ENCODE data around the gene CD226.
"Not testable (repeated sequence)": the region's sequence is repeated elsewhere in the genome, so short reads cannot be mapped to it uniquely, and the experiment has no call there.

The CD226 gene

DNA sequence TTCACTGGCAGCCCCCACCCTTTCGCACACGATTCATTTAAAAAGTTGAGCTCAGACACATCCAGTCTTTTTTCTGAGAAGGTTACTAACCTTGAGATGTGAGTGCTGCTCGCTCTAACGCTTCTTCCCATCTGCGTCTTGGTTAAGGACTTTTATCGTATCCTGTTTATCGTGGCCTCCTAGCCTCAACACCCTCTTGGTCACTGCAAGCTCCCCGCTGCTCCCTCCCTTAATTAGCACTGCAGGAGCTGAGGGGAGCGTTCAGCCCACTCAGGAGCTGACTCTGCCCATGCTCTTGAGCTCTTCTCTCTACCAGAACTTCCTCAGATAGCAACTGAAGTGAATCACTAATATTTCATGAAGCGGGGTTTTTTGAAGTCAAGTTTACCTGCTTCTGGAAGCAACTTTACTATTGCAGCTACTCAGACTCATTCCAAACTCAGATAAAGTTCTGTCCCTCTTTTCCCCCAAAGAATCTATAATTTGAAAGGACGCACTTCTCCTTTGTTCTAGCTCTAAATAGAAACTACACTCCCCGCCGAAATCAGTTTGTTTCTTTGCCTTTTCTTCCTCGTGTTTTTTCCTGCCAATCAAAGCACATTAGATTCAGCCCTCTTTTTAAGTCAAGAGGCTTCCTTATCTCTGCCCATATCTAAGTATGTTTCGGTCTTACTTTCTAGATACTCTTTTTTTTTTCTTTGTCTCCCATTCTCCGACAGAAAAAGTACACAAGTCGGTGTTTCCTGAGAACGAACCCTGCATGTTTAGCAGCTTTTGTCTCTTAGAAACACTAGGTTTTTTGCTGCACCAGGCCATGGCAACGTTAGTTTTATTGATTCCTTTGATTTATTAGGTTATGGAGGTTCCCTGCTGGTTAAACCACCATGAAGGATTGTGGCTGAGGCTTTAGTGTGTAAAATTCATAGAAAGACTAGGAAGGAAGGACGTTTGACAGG, 9.3 kb upstream of the CD226 start:
- DNase-seq, result peak in 4 of 6 experiments; percentile 17 to 50 (median 33)

DNA sequence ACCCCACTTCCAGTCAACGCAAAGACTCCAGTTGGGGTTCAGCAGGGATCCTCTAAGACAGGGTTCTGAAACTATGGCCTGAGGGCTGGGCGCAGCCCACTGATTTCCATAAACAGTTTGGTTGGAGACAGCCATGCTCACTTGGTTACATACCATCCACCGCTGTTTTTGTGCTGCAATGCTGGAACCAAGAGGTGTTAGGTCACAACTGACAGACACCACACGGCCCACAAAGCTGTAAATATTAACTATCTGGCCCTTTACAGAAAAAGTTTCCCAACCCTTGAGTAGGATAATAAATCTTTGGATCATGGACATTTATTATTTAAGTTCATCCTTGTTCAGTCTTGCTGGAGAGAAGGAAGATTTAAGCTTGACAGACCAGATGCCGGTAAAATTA, 8.4 kb upstream of the CD226 start:
- DNase-seq, result peak in 2 of 6 experiments; percentile 20 to 51

DNA sequence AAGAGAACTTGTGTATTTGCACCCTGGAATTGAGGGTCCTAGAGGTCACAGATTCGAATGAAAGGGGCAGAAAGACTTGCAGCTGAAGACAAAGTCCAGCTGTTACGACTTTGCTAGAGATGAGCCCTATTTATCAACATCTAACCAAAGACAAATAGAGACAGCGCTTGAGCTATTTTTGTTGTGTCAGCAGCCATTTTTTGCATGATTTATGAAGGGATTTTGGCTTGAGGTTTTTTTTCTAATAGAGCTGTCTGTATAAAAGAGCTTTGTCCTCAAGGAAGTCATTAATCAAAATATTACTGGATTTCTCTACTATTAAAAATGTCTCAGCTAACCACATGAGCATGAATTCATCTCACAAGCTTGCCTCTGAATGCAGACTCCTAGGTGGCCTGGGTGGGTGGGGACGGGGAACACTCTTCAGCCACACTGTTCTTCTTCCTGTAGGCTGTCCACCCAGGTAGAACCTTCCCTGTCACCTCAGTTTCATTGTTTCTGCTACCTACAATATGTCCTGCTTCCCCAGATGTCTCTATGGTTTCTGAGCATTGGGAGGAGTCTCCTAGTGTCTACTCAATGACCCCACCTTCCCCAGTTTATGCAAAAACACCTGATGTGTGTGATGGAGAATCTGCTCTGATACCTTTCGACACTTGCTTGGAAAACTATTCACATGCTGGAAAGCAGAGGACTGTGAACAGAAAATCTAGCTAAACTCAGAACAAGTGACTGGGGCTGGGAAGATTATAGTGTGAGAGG, 7.2 kb upstream of the CD226 start:
- DNase-seq, result peak in 2 of 6 experiments; percentile 29

DNA sequence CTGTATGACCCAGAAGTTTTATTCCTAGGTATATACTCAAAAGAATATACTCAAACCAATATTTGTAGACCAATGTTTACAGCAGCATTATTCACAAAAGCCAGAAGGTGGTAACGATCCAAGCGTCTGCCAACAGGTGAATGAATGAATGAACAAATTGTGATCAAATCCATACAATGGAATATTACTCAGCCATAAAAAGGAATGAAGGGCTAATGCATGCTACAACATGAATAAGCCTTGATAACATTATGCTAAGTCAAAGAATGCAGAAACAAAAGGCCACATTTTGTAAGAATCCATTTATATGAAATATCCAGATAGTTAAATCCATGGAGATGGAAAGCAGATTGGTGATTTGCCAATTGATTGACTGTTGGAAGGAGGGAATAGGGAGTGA, 5.5 kb upstream of the CD226 start:
- DNase-seq, result no peak

DNA sequence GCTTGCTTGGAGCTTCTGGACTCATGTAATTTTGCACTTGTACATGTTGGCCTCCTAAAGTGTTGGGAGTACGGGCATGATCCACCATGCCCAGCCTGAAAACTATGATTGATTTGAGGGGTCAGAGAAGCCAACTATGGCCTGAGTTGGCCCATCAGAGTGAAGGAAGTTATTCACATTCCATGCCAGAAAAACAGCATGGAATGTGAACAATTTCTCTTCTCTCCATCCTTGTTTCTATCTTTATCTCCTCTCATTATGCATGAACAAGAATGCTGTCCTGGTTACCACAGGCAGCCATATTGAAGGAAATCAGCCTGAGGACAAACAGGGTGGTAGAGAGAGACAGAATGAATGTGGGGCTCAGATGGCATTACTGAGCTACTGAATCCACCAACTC, 3.5 kb upstream of the CD226 start:
- DNase-seq, result no peak

DNA sequence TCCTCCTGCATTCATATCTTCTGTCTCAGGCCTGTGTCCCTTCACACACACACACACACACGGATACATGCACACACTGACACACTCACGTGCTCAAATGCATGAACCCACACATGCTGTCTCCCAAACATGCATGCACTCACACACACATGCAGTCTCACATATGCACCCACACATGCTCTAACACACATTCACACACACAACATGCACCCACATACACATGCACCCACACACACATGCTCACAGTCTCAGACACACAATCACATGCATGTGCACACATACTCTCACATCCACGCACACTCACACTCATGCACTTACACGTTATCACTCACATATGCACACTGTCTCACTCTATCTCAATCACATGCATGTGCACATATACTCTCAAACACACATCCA, 1.9 kb upstream of the CD226 start:
- DNase-seq, result no peak

DNA sequence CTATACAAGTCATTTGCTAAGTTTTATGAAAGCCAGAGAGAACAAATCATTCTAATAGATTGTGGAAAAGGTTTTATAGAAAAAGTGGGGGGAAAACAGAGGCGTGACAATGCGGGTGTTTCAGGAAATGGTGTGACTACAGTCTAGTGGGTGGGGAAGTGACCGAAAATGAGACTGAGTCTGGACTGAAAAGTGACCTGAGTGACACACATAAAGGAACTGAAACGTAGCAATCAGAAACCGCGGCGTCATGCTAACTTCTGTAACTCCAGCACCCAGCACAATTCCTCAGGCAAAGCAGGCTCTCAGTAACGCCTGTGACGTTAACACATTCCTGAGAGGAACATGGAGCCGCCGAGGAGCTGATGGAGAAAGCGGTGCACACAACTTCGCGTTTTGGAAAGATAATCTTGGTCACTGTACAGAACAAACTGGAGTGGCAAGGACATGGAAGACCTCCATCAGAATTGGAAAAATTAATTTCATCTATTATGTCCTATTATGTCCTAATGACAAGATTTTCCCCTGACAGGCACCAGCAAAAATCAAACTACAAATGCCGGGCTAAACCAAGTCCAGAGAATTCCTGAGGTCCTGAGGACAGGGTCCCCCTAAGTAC, 1.4 kb upstream of the CD226 start:
- DNase-seq, result no peak

DNA sequence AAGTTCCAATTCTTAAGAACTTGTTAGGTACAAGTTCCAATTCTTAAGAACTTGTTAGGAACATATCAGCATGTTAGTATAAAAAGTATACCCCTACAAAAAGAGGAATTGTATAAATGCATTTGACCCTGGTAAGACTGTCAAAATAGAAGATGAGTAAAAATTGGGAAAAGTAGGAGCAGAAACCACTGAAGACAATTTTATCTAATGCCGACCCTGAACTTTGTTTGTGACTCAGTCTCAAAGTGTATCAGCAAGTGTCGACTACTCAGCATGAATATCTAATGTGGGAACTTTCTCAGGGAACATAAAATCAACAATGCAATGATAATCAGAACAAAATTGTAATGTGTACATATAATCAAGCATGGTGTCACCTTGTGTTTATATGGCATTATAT, 583 bp upstream of the CD226 start:
- no peak for DNase-seq

DNA sequence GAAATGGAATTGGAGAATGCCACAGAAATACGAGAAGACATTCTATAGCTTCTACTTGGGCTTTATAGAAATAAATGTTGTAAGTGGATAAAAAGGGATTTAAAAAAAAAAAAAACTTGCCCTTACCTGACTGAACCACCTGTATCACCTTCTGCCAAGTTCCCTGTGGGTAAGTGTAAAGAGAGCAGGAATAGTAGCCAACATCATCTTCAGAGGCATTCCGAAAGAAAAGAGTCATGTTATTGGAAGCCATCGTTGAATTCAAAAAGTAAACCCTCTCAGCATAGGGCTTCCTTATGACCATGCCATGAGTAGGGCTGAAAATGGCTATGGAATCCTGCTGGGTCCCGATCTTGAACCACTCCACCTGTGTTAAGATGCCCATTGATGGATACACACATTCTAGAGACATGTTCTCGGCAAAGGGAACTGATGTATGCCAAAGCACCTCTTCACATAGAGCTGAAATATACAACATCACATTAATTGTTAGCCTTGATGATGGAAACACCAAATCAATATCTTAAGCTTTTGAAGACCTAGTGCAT, 991 bp downstream of the CD226 start:
- no peak for DNase-seq

DNA sequence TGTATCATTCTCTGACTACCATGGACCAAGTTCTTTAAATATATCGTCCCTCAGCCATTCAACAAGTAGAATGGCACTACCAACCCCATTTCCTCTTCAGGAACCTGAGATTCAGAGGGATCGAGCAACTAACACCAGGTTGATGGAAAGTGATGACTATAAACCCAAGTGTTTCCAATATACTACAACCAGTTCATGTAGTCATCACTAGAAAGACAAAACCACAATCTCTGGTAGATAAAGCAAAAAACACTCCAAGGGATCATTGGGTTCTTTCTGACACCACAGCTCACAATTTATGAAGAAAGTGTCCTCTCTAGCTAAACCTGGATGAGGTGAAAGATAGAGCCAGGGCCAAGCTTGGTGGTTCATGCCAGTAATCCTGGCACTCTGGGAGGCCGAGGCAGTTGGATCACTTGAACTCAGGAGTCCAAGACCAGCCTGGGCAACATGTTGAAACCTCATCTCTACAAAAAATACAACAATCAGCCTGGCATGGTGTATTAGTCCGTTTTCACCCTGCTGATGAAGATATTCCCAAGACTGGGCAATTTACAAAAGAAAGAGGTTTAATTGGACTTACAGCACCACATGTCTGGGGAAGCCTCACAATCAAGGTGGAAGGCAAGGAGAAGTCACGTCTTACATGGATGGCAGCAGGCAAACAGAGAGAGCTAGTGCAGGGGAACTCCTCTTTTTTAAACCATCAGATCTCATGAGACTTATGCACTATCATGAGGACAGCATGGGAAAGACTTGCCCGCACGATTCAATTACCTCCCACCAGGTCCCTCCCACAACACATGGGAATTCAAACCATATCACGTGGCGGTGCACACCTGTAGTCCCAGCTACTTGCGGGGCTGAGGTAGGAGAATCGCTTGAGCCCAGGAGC, 2.2 kb downstream of the CD226 start:
- DNase-seq, result no peak

DNA sequence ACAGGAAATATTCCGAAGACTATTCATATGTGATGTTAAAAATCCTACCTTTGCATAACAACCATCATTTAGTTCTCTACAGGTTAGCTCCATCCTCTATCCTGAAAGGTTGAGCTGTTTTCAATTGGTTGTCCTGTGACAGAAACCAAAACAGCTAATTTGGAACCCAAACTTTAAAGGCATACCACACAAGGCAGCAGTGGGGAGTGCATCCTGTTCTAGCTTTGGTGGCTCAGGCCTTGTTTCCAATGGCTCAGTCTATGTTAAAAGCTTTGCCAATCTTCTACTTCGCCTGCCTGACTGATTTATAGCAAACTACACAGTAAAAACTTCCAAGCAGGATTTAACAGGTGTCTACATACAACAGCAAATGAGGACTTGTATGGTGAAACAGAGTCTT, 3.2 kb downstream of the CD226 start:
- peak in 1 of 6 experiments; percentile 15 for DNase-seq

DNA sequence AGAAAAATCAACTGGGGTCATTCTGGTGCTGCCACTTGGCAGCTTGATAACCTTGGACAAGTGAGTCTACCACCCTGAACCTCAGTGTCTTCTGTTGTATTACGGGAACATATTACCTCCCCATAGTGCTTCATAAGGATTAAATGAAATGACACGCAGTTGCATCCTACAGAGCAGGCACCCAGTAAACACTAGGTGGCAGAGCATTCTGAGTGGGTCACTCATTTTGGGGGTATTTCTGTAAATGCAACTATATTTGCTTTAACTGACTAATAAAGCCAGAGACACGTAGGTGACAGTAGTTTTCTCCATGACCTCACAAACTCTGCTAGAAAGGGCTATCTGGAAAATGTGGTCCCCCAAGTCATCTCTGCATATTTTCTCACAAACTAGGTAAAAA, 4.7 kb downstream of the CD226 start:
- DNase-seq, result no peak

DNA sequence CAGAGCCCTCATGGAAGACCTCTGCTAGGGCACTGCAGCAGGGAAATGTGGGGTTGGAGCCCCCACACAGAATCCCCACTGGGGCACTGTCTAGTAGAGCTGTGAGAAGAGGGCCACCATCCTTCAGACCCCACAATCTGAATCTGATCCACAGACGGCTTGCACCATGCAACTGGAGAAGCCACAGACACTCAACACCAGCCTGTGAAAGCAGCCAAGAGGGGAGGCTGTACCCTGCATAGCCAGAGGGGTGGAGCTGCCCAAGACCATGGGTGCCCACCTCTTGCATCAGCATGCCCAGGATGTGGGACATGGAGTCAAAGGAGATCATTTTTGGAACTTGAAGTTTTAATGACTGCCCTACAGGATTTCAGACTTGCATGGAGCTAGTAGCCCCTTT, 6.5 kb downstream of the CD226 start:
- DNase-seq, result no peak

DNA sequence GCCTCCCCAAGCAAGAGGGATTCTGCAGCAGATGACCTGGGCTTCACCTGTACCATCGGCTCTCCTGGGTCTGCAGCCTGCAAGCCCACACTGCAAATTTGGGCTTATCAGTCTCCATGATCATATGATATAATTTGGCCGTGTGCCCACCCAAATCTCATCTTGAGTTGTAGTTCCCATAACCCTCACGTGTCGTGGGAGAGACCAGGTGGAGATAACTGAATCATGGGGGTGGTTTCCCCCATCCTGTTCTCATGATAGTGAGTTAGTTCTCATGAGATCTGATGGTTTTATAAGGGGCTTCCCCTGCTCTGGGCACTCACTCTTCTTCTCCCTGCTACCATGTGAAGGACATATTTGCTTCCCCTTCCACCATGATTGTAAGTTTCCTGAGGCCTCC, 7.9 kb downstream of the CD226 start:
- DNase-seq, result not testable (repeated sequence)

DNA sequence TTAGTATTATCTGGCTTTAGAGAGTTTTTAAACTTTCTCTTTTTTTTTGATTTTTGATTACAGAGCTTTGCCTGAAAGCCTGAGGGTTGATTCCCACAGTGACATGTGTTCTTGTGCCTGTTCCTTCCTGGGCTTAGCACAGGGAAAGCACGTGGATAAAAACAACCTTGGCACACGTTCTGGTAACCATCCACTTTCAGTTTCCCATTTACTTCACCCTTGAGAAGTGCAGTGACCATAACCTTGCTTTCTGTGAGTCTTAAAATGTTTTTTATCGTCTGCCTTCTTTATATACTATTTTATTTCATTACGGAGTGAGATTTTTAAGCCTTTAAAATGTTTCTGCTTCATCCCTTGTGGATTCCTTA, 11.5 kb downstream of the CD226 start:
- peak in 1 of 6 experiments; percentile 20 for DNase-seq

DNA sequence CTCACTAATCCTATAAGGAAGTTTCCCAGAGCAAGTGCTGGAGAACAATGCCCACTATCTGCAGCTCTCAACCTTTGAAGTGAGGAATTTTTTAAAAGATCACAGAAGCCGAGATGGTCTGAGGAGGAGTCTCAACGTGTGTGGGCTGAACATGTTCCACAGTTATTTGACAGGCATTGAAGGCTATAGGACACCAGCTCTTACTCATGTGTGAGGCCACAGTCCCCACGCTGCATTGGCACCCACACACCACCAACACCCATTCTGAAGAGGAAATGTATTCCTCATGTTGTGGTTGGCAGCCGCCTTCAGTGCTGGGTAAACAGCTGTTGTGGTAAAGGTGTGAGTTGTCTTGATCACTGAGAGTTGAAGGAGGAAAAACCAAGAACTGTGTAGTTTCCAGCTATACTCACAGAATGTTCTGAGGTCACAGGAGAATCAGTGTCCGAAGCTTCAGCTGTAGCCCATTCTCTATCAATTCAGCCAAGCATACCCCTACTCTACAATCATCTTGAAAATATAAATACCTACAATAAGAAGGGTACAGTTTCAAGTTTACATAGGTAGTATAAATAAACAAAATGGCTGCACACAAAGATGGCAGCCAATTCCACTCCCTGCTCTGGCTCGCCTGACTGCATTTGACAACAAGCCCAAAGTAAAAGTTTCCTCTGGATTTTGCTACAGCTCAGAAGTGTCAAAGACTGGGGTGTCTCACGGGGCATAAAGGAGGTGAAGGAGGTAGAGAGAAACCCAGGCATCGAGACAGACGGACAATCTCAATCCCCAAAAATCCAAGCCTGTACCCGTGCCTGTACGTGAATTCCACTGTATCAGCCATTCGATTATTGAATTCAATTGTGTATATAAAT, 12.1 kb downstream of the CD226 start:
- DNase-seq, result peak; percentile 37 to 78 (median 62)

DNA sequence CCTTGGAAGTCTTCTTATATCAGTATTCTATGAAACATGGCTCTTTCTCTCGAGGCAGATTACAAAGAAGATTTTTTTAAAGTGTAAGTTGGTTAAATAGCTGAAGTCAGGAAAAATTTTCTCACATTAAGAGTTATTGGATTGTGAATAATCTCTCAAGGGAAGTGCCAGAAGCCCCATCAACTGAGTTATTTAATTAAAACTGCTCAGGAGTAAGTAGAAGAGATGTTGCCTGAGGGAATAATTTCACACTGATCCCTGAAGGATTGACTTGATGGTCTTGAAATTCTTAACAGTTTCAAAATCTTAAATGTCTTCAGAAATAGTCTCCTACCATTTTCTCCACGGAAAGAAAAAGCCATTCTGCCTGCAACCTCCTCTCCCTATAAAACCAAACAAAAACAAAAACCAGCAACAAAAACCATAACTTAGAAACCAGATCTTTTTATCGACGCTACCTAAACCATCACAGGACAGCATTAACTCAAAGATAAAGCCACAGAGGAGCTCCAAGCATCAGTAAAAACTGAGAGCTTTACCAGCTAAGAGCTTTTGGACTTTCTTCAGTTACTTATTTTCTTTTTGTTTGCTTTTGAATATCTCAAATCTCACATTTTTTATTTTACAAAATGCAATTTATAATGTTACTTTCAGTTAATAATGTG, 12.9 kb downstream of the CD226 start:
- DNase-seq, result no peak

DNA sequence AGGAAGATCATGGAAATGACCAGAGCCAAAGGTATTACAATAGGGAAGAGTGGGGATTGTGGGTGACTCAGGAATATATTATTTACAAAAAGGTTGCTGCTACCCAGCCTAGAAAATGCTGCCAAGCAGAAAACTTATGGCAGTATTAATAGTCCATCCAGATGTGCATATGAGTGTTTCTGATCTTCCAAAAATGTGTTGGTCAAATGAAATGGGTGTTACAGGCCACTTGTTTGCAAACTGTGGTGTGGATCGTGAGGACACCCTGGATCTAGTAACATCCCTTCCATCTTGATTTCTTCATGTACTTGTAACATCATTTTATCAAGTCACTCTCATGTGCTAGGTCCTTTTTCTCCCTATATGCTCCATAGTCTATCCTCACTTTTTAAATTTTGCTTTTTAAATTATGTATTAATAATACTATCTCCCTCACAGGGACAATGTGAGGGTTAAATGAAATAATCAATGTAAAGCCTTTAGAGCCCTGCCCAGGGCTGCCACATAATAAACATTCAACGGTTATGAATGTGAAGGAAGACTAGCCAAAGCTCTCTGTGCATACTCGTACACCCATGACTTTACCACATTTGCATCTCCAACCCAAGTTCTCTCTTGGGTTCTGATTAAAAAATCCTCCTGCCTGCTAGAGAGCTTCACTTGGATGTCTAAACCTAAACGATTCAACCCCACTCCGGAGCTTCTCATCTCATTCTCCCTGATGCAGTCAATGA, 18.5 kb downstream of the CD226 start:
- no peak for DNase-seq

DNA sequence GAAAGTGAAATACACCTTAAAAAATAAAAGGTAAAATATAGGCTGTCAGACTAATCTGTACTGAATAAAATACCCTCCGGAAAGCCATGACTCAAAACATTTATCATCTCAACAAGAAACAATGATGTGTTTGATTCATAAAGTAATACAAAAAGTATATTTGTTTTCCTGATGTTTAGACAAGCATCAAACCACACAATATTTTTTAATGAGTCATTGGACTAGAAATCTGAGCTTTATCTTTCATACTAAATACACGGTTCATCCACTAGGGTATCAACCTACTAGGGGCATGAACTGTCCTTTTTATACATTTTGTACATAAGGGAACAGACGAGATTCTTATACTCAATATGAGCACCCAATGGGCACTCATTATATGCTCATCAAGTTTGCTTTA, 31.3 kb downstream of the CD226 start:
- no peak for DNase-seq

DNA sequence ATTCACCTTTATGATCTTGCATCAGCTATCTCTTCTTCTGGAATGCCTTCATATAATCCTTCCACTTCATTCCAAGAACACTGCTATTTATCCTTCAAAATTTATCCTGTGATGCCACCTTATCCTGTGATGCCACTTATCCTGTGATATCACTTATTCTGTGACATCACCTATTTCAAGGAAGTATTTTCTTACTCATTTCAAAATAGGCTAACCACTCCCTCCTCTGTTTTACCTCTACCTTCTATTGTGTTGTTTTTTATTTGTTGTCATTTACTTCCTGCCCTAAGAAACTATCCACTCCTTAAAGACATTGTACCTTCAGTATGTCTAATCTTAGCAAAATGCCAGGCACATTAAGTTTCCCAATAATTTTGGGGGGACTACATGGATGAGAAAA, 38.8 kb downstream of the CD226 start:
- no peak for DNase-seq

Data from stimulated activated naive CD4-positive, alpha-beta T cell (primary cell).